ENCODE data around the gene SSTR4.

The SSTR4 gene

GRCh38 chr20:23033918-23034317 is 1.2 kb upstream of the SSTR4 start:
- TF ChIP-seq CTCF (conservative IDR thresholded peaks at IDR 0.05) = no peak
- H3K27ac ChIP-seq = no peak overlapping the region

- no peak overlapping the region for H3K27ac ChIP-seq
- no peak for TF ChIP-seq CTCF (conservative IDR thresholded peaks at IDR 0.05)
Measured at GRCh38 chr20:23035731-23036130, 619 bp downstream of the SSTR4 start.

GRCh38 chr20:23036371-23036770 is 1.3 kb downstream of the SSTR4 start:
- no peak overlapping the region for H3K27ac ChIP-seq
- no peak for TF ChIP-seq CTCF (conservative IDR thresholded peaks at IDR 0.05)

- H3K27ac ChIP-seq = no peak overlapping the region
- TF ChIP-seq CTCF (conservative IDR thresholded peaks at IDR 0.05) = no peak
Measured at GRCh38 chr20:23037017-23037481, 1.9 kb downstream of the SSTR4 start.

- TF ChIP-seq CTCF (conservative IDR thresholded peaks at IDR 0.05) = no peak
- no peak overlapping the region for H3K27ac ChIP-seq
Measured at GRCh38 chr20:23039136-23039875, 4.2 kb downstream of the SSTR4 start.

GRCh38 chr20:23039885-23040508 is 4.9 kb downstream of the SSTR4 start:
- no peak for TF ChIP-seq CTCF (conservative IDR thresholded peaks at IDR 0.05)
- no peak overlapping the region for H3K27ac ChIP-seq

- TF ChIP-seq CTCF (conservative IDR thresholded peaks at IDR 0.05) = no peak
- no peak overlapping the region for H3K27ac ChIP-seq
Measured at GRCh38 chr20:23042270-23042669, 7.2 kb downstream of the SSTR4 start.

Data from VCaP (cell line).